Keratinocyte (primary cell): ENCODE measurements around the gene PLA2G2F. TPM values are rescaled to one million over a fixed set of nuclear protein-coding genes. Genes with fewer than 3 reads are reported as not detected.
A peak's percentile ranks its signal among the peaks of the same experiment; 100 is the strongest.

ENCODE experiments used
- DNase-seq: peaks from one replicate; pipeline ENCODE4 v3.0.0-alpha.2; 2011; ENCODE audit warnings: low read depth, missing footprints, low spot score
- FAIRE-seq: peaks from 2 replicates; lab custom pipeline; 2011; peaks lifted over from hg19 to GRCh38; lab: Jason Lieb, UNC
- H2AFZ ChIP-seq: 2 replicates; pipeline ENCODE4 v1.6.0; 2012; ENCODE audit warnings: low read length, control low read depth, inconsistent platforms; ENCODE audit not compliant: control insufficient read depth
- H3K27ac ChIP-seq: 2 replicates; pipeline ENCODE4 v1.5.1; 2011; ENCODE audit warnings: low read length; ENCODE audit not compliant: control insufficient read depth, insufficient read depth
- H3K27me3 ChIP-seq: 3 replicates; pipeline ENCODE4 v1.6.0; 2011; ENCODE audit warnings: low read length; ENCODE audit not compliant: control insufficient read depth, insufficient read depth; ENCODE audit errors: extremely low read depth
- H3K36me3 ChIP-seq, 2 experiments: 2 replicates in 1 of 2; 3 replicates in 1 of 2; pipeline ENCODE4 v1.5.1; 2011; ENCODE audit warnings: low read length in 2 of 2, mild to moderate bottlenecking in 1 of 2; ENCODE audit not compliant: control insufficient read depth in 2 of 2, insufficient read depth in 2 of 2; ENCODE audit errors: extremely low read depth in 1 of 2
- H3K4me1 ChIP-seq: 3 replicates; pipeline ENCODE4 v1.5.1; 2011; ENCODE audit warnings: low read length; ENCODE audit not compliant: control insufficient read depth, insufficient read depth; ENCODE audit errors: extremely low read depth
- H3K4me2 ChIP-seq: 3 replicates; pipeline ENCODE4 v1.6.0; 2011; ENCODE audit warnings: low read depth, low read length; ENCODE audit not compliant: control insufficient read depth, insufficient read depth; ENCODE audit errors: extremely low read depth
- H3K4me3 ChIP-seq, 3 experiments: fragments of 200-600 bp in 1 of 3; sonication (generic) in 1 of 3; 2 replicates in 2 of 3; 3 replicates in 1 of 3; pipeline ENCODE4 v1.5.1; 2011 to 2016; ENCODE audit warnings: low read length in 3 of 3, mild to moderate bottlenecking in 3 of 3, control low read depth in 2 of 3, inconsistent platforms in 1 of 3, low read depth in 1 of 3, mixed read lengths in 1 of 3, mixed run types in 1 of 3, moderate library complexity in 1 of 3; ENCODE audit not compliant: control insufficient read depth in 2 of 3, insufficient read depth in 2 of 3; ENCODE audit errors: extremely low read depth in 1 of 3
- H3K79me2 ChIP-seq: 2 replicates; pipeline ENCODE4 v1.6.0; 2012; ENCODE audit warnings: low read length; ENCODE audit not compliant: control insufficient read depth, insufficient read depth
- H3K9ac ChIP-seq: 3 replicates; pipeline ENCODE4 v1.6.0; 2011; ENCODE audit warnings: low read length; ENCODE audit not compliant: control insufficient read depth, insufficient read depth; ENCODE audit errors: extremely low read depth
- H3K9me1 ChIP-seq: 3 replicates; pipeline ENCODE4 v1.6.0; 2011; ENCODE audit warnings: low read length; ENCODE audit not compliant: control insufficient read depth, insufficient read depth; ENCODE audit errors: extremely low read depth
- H3K9me3 ChIP-seq: 2 replicates; pipeline ENCODE4 v1.5.1; 2012; ENCODE audit warnings: low read depth, low read length; ENCODE audit not compliant: control insufficient read depth
- H4K20me1 ChIP-seq: 3 replicates; pipeline ENCODE4 v1.6.0; 2011; ENCODE audit warnings: low read length; ENCODE audit not compliant: control insufficient read depth, insufficient read depth; ENCODE audit errors: extremely low read depth
- EZH2 ChIP-seq: IDR thresholded peaks from one replicate; pipeline ENCODE4 v1.6.1; 2012; ENCODE audit warnings: inconsistent platforms, mild to moderate bottlenecking, low read length, moderate library complexity
- dilution Hi-C: fragments of 300-500 bp; cut with MboI; formaldehyde crosslinking; loops from one replicate; pipeline ENCODE4 v1.7.0; 2020; ENCODE audit warnings: low sequenced_read_pairs; ENCODE audit not compliant: extremely low pct_ligation_motif_present
- polyA plus RNA-seq, 5 experiments: library from polyadenylated mRNA; depleted of rRNA in 3 of 5; stranded (reverse) in 3 of 5; stranded (forward) in 1 of 5; unstranded in 1 of 5; fragments of >200 nt; gene quantifications; 1 replicate in 1 of 5; 2 replicates in 3 of 5; 3 replicates in 1 of 5; pipeline versions ENCODE4 v1.2.1 to v1.2.3, GENCODE V29; 2011 to 2012; ENCODE audit warnings: missing spikeins in 2 of 5, low read depth in 1 of 5, low replicate concordance in 1 of 5
- TF ChIP-seq, protein P1 (sequence below), 3 experiments: IDR thresholded peaks in 1 of 3; conservative IDR thresholded peaks in 1 of 3; optimal IDR thresholded peaks in 1 of 3; 2 replicates in 2 of 3; 3 replicates in 1 of 3; pipeline versions ENCODE3 to v1.5.1; 2011; ENCODE audit warnings: low read length in 3 of 3, mild to moderate bottlenecking in 3 of 3, moderate library complexity in 2 of 3, control low read depth in 1 of 3, inconsistent platforms in 1 of 3; ENCODE audit not compliant: insufficient read depth in 2 of 3; ENCODE audit errors: extremely low read depth in 1 of 3

PLA2G2F gene
- polyA plus RNA-seq, 1 donor (not counting 4 experiments of a cell fraction or from before 2014, with no cell fraction given): 0.26 TPM

DNA sequence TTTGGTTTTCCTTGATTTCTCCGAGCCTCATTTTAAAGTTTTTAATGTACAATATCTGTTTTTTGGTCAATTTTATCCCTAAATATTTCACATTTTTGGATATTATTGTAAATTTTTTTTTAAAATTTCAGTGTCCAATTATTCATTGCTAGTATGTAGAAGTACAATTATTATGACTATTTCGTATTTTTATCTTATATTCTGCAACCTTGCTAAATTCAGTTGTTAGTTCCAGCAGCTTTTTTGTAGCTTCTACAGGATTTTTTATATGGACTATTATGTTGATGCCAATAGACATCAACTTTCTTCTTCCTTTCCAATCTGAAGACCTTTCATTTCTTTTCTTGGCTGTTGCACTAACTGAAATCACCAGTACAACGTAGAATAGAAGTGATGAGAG, 4.1 kb upstream of the PLA2G2F start:
- no peak overlapping the region for H3K9ac ChIP-seq
- no peaks in the 10 kb centered on the region for H3K9me3 ChIP-seq
- no peak overlapping the region for H2AFZ ChIP-seq
- H3K27ac ChIP-seq: no peak overlapping the region
- H3K36me3 ChIP-seq: no peaks in the 10 kb centered on the region
- no peaks in the 10 kb centered on the region for H3K27me3 ChIP-seq
- no peaks in the 10 kb centered on the region for H3K9me1 ChIP-seq
- DNase-seq: no peak
- no peak for FAIRE-seq
- TF ChIP-seq EZH2: no peak
- H3K4me3 ChIP-seq: no peak overlapping the region
- H3K79me2 ChIP-seq: no peaks in the 10 kb centered on the region
- dilution Hi-C loops: no loop called here
- no peaks in the 10 kb centered on the region for H4K20me1 ChIP-seq
- H3K4me1 ChIP-seq: peaks cover 7% of the 10 kb centered on the region
- H3K4me2 ChIP-seq: no peak overlapping the region

DNA sequence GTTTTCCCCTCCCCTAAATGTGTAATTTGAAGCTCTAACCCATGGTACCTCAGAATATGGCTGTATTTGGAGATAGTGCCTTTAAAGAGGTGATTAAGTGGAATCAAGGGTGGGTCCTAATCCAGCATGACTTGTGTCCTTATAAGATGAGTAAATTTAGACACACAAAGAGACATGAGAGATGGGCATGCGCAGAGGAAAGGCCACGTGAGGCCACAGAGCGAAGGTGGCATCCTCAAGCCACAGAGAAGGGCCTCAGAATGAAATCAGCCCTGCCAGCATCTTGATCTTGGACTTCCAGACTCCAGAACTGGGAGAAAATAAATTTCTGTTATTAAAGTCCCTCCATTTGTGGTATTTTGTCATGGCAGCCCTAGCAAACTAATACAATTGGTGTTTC, 2.9 kb upstream of the PLA2G2F start:
- H3K27ac ChIP-seq: no peak overlapping the region
- DNase-seq: no peak
- TF ChIP-seq, protein P1, sequence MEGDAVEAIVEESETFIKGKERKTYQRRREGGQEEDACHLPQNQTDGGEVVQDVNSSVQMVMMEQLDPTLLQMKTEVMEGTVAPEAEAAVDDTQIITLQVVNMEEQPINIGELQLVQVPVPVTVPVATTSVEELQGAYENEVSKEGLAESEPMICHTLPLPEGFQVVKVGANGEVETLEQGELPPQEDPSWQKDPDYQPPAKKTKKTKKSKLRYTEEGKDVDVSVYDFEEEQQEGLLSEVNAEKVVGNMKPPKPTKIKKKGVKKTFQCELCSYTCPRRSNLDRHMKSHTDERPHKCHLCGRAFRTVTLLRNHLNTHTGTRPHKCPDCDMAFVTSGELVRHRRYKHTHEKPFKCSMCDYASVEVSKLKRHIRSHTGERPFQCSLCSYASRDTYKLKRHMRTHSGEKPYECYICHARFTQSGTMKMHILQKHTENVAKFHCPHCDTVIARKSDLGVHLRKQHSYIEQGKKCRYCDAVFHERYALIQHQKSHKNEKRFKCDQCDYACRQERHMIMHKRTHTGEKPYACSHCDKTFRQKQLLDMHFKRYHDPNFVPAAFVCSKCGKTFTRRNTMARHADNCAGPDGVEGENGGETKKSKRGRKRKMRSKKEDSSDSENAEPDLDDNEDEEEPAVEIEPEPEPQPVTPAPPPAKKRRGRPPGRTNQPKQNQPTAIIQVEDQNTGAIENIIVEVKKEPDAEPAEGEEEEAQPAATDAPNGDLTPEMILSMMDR (optimal IDR thresholded peaks at IDR 0.05 in 1 of 3, IDR thresholded peaks at IDR 0.05 in 1 of 3, conservative IDR thresholded peaks at IDR 0.05 in 1 of 3; ENCODE audit: extremely low read depth in 1 of 3, insufficient read depth in 2 of 3, low read length in 3 of 3): no peak
- TF ChIP-seq EZH2: no peak

DNA sequence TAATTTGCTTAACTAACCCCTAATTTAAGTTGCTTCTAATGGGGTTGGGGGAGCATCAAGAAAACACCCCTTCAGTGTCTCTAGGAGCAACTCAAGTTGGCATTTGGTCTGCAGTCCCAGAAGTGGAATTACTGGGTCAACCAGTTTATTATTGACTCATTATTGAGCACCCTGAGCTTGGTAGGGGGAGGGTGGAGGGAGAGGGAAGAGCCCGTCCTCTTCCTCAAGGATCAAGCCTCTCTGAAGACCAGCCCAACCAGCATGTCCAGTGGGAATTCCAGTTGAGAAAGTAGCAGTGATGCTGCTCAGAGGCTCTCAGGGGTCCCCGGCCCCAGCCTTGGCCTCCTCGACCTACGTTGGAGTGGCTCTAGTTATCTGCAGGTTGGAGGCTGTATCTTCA, 2.1 kb upstream of the PLA2G2F start:
- H3K9me1 ChIP-seq: no peaks in the 10 kb centered on the region
- FAIRE-seq (no peak), DNase-seq (no peak)
- peak overlapping the region; percentile 31 for H3K4me2 ChIP-seq
- no peak overlapping the region for H3K9ac ChIP-seq
- H3K36me3 ChIP-seq: no peaks in the 10 kb centered on the region
- peaks cover 7% of the 10 kb centered on the region for H3K4me1 ChIP-seq
- no peak overlapping the region for H2AFZ ChIP-seq
- no peaks in the 10 kb centered on the region for H3K9me3 ChIP-seq
- no peak for TF ChIP-seq EZH2
- TF ChIP-seq, protein P1 (optimal IDR thresholded peaks at IDR 0.05 in 1 of 3, IDR thresholded peaks at IDR 0.05 in 1 of 3, conservative IDR thresholded peaks at IDR 0.05 in 1 of 3; ENCODE audit: extremely low read depth in 1 of 3, insufficient read depth in 2 of 3, low read length in 3 of 3): no peak
- dilution Hi-C loops: no loop called here
- H3K27me3 ChIP-seq: no peaks in the 10 kb centered on the region
- no peaks in the 10 kb centered on the region for H4K20me1 ChIP-seq
- no peak overlapping the region for H3K4me3 ChIP-seq
- no peaks in the 10 kb centered on the region for H3K79me2 ChIP-seq
- H3K27ac ChIP-seq: no peak overlapping the region

More for the DNA sequence above, 2.9 kb upstream of the PLA2G2F start:
- H3K4me1 ChIP-seq: peaks cover 7% of the 10 kb centered on the region
- H3K9me3 ChIP-seq: no peaks in the 10 kb centered on the region
- FAIRE-seq: no peak
- no peak overlapping the region for H3K4me3 ChIP-seq
- H3K4me2 ChIP-seq: no peak overlapping the region
- no peaks in the 10 kb centered on the region for H3K79me2 ChIP-seq
- dilution Hi-C loops: no loop called here
- H3K9me1 ChIP-seq: no peaks in the 10 kb centered on the region
- H3K27me3 ChIP-seq: no peaks in the 10 kb centered on the region
- H3K9ac ChIP-seq: no peak overlapping the region
- H3K36me3 ChIP-seq: no peaks in the 10 kb centered on the region
- H4K20me1 ChIP-seq: no peaks in the 10 kb centered on the region
- H2AFZ ChIP-seq: no peak overlapping the region
